ENCODE results near the gene SPRR2F.
"Not testable (repeated sequence)": the region's sequence is repeated elsewhere in the genome, so short reads cannot be mapped to it uniquely, and the experiment has no call there.

Gene SPRR2F, protein sequence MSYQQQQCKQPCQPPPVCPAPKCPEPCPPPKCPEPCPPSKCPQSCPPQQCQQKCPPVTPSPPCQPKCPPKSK

GRCh38 chr1:153113416-153113815, at the start of gene SPRR2F:
SPRR2F (minus strand) TSS chr1:153113516; CDS start chr1:153112733, 783 bp downstream.
- DNase-seq: no peak

- DNase-seq: no peak
These were observed 42.2 kb upstream of the SPRR2F start for GRCh38 chr1:153155541-153155940.

DNA sequence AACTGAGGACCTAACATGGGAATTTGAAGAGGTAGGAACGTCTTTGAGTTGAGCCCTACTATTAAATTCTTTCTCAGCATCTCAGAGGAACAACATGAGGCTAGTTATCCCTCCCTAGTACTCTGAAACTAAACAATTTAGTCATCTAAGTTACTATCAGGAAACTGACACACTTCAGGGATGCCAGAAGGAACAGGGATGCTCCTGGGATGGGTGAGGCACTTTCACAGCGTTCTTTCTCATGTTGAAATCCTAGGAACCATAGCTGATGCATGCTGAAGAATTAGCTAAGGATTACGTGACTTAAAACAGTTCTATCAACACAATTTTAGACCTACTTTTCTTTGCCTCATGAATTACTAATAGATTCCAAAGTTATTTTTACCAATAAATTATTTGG, 39.2 kb upstream of the SPRR2F start:
- no peak for DNase-seq

DNA sequence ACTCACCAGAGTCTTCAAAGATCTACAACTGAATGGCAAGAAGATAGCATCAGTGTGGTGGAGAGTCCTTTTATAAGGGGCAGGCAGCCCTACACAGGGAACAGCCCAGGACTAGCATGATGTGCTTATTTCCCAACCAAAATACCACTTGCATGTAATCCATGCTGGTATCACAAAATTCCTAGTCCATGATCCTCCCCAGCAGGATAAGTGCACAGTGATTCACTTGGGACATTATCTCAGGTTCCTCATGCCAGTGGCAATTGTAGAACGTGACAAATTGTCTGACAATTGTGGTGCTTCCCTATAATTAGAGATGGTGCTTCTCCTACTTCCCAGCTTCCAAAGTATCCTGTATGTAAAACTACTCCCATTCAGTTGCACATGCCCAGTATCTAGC, 37.5 kb upstream of the SPRR2F start, which contains the start of gene SPRR2G:
Gene SPRR2G, minus strand, starts transcription at position 45 of the 400 bp plus-strand sequence. CDS start 780 bp downstream, outside the sequence.
- DNase-seq: no peak

DNA sequence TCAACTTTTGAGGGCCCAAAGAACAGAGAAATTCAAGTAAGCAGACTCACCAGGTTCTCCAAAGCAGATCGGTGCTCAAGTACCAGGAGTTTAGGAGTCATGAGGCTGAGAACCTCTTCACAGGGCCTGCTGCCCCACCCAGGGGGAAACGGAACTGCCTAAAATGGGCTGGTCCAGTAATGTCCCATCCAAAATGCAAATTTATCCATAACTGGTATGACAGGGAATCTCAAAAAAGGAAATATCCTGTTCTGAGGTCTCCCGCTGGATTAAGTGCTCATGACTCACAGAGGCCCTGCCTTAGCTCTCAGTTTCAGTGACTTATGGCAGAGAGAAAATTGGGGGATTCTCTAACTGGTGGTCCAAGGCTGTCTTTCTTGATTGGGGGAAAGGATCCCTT, 28.1 kb upstream of the SPRR2F start:
- DNase-seq: no peak

DNA sequence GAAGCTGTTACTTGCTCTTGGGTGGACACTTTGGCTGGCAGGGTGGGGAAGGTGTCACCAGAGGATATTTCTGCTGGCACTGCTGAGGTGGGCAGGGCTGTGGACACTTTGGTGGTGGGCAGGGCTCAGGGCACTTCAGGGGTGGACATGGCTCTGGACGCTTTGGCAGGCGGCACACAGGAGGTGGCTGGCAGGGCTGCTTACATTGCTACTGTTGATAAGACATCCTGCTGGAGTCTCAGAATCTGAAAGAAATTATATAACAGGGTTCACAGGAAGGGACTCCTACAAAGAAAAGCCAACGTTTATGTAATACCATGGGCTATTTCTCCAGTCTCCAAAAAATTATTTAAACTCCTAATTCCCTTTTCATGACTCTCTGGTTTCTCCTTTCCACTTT, 27.2 kb upstream of the SPRR2F start:
- DNase-seq: no peak

- DNase-seq: no peak
These were observed 20.4 kb upstream of the SPRR2F start for GRCh38 chr1:153133743-153134142.

GRCh38 chr1:153133267-153133666, 20.0 kb upstream of the SPRR2F start:
- no peak for DNase-seq

- not testable (repeated sequence) for DNase-seq
These were observed 15.4 kb upstream of the SPRR2F start for GRCh38 chr1:153128688-153129087.

- no peak for DNase-seq
These were observed 14.0 kb upstream of the SPRR2F start for GRCh38 chr1:153127296-153127695.

GRCh38 chr1:153125536-153125935, 12.2 kb upstream of the SPRR2F start:
- no peak for DNase-seq

- DNase-seq: not testable (repeated sequence)
These were observed 10.5 kb upstream of the SPRR2F start for GRCh38 chr1:153123793-153124192.

DNA sequence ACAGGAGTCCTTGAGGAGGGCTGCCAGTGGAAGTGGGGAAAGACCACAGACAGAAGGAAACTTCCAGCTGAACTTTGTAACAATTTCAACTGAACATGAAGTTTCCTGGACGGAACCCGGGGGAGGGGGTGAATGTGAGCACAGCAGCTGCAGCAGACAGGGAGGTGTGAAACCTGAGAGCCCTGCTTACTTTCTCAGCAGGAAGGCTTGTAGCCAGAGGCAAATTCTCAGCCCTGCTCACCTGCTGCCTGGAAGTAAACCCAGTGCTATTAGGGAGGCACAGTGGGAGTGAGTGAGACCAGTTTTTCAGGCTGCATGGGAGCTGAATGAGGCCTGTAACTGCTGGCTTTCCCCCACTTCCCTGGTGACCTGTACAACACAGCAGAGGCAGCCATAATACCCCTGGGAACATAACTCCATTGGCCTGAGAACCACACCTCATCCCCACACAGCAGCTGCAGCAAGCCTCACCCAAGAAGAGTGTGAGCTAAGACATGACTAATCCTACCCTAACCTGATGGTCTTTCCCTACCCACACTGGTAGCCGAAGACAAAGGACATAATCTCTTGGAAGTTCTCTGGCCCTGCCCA, 9.6 kb upstream of the SPRR2F start:
- DNase-seq: no peak

DNA sequence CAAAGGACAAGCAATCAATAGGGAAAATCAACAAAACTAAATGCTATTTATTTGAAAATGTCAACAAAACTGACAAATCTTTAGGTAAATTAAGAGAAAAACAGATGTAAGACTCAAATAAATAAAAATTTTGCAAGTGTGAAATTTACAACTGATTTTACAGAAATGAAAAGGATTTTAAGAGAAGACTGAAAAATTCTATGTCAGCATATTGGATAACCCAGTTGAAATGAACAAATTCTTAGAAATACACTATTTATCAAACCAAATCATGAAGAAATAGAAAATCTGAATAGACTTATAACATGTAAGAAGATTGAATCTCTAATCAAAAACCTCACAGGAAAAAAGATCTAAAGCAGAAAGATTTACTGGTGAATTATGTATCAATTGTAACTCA, 7.6 kb upstream of the SPRR2F start:
- DNase-seq: no peak

GRCh38 chr1:153119491-153119971, 6.2 kb upstream of the SPRR2F start:
- DNase-seq: no peak

GRCh38 chr1:153115264-153115663, 1.9 kb upstream of the SPRR2F start:
- not testable (repeated sequence) for DNase-seq

GRCh38 chr1:153112454-153112853, 862 bp downstream of the SPRR2F start:
- not testable (repeated sequence) for DNase-seq

DNA sequence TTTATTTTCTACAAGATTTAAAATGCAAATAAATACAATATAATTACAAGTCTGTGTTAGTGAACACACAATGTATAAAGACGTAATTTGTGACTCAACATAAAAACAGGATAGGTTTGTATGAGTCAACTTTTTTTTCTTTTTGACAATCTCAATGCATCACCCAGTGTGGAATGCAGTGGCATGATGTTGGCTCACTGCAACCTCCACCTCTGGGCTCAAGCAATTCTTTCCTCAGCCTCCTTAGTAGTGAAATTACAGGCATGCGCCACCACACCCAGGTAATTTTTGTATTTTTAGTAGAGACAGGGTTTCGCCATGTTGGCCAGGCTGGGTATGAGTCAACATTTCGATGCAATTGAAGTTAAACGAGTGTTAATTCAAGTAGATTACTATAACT, 13.1 kb downstream of the SPRR2F start:
- DNase-seq: no peak

- no peak for DNase-seq
These were observed 13.8 kb downstream of the SPRR2F start for GRCh38 chr1:153099461-153100045.

GRCh38 chr1:153095764-153096163, 17.6 kb downstream of the SPRR2F start:
- DNase-seq: no peak

DNA sequence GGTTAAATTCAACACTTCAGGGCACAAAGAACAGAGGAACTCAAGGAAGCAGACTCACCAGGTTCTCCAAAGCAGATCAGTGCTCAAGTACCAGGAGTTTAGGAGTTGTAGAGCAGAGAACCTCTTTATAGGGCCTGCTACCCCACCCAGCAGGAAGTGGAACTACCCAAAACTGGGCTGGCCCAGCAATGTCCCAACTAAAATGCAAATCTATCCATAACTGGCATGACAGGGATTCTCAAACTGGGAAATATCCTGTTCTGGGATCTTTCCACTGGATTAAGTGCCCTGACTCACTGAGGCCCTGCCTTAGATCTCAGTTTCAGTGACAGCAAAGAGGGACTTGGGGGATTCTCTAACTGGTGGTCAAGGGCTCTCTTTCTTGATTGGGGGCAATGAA, 18.9 kb downstream of the SPRR2F start, which contains the start of gene SPRR2E:
Gene SPRR2E, minus strand, starts transcription at position 101 of the 400 bp plus-strand sequence. CDS start 775 bp downstream, outside the sequence.
- DNase-seq: no peak

DNA sequence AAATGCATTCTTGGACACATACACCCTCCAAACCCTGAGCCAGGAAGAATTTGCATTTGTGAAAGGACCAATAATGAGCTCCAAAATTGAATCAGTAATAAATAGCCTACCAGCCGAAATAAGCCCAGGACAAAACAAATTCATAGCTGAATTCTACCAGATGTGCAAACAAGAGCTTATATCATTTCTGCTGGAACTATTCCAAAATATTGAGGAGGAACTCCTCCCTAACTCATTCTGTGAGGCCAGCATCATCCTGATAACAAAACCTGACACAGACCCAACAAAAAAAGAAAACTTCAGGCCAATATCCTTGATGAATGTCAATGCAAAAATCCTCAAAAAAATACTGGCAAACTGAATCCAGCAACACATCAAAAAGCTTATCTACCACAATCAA, 25.7 kb downstream of the SPRR2F start:
- no peak for DNase-seq

GRCh38 chr1:153081736-153082135, 31.6 kb downstream of the SPRR2F start:
- no peak for DNase-seq

All from stimulated activated CD4-positive, alpha-beta T cell treated with anti-CD3 and anti-CD28 coated beads, Interleukin-15, amount 100 ng/mL, for 24 hours (primary cell).